ENCODE results near the gene KCNH3.

KCNH3 gene

DNA sequence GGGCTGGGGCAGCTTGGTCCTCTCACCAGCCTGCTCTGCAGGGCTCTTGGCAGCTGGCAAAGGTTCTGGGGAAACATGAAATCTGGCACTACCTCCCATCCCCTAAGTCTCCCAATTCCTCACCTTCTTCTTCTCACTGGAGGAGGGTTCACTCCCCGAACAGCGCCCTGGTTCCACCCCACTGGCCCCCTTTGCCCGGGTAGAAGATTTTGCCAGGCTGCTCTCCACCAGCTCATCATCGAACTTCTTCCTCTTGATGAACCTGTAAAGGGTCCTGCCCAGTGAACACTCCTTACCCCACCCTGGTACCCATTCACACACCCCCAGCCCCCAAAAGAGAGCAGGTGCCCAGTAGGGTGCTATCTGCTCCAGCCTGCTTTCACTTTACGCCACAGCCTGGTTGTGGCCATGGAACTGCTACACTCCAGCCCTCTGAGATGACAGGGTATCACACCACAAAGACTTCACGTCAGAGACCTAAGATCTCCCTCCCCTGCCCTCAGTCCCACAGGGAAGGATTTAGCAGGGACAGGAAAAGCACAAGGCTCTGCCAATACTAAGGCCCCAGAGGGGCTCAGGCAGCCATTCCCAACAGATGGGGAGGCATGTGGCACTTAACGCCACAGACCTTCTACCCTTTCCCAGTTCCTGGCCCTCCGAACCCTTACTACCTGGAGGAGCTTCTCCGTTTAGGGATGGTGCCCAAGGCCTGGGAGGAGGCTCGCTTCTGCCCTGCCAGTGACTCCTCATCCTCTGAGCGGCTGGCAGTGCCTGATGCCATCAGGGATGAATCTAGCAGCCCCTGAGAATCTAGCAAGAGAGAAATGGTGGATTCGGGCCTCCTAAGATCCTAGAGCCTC is 26.8 kb downstream of the KCNH3 start:
- DNase-seq: no peak

GRCh38 chr12:49566361-49566760 is 27.5 kb downstream of the KCNH3 start:
- no peak for DNase-seq

GRCh38 chr12:49567302-49567610 is 28.4 kb downstream of the KCNH3 start:
- no peak for DNase-seq

DNA sequence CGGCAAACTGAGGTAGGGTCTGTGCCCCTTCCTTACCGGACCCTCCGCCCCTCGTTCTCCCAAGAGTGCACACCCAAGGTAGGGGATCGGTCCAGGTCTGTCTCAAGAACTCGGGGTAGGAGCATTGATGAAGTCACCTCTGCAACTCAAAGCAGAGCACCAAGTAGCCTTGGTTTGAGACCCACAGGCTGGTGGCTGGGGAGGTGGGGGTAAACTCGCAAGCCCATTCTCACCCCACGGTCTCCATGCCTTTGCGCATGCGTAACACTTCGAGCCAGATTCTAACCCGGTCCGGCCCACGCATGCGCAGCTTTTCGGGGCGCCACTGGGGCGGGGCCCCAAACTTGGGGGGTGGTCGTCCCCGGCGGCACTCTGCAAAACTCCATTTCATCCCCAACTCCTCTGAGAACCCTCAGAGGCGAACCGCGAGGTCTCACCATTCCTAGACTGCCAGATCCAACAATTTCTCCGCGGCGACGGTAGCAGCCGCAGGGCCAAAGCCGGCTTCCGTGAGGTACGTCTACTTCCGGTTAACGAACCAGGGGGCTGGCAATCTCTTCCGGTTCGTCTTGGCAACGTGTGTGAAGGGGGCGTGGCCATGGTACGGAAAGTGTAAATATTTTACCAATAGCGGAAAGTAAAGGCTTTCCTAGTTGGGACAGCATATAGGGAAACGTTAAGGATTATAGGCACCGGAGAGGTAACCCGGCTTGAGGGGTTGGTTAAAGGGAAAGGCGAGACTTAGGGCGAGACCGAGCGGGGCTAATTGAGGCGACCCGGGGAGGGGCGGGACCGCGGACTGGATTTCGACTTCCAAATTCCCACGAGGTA is 29.0 kb downstream of the KCNH3 start, which contains the start of gene MCRS1:
MCRS1 (minus strand) TSS at position 532 of the 831 bp plus-strand sequence. CDS start 1,411 bp downstream, outside the sequence.
- DNase-seq: peak; percentile 95

- DNase-seq: no peak
These were observed 29.8 kb downstream of the KCNH3 start for GRCh38 chr12:49568442-49569162.

DNA sequence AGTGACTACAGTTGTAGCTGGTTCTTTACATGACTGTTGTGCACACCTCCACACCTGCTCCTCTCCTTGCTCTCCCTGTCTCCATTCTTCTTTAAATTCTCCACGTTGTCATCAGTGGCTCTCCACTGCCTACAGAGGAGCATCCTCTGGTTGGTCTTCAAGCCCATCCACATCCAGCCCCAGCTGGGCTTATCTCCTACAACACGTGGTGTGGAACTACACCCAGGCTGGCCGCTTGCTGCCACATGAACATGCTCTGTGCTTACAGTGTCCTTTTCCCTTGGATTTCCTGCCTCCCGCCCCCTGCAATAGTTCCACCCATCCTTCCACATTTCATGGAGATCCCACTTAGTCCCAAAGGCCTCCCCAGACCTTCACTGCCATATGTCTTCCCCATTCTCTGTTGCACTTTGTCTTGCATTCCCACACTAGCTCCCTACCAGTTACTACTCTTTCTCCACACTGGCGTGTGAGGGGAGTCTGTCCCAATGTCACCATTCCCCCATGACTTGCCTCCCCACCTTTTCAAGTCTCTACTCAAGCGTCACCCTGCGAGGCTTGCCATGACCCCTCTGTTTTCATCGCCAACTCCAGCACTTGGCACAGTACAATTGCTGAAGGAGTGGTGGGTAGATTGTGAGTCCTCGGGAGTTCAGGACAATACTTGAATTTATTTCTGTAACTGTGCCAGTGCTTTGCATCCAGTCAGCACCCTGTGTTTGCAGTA is 38.9 kb downstream of the KCNH3 start:
- DNase-seq: no peak

GRCh38 chr12:49578471-49579112 is 39.8 kb downstream of the KCNH3 start:
- no peak for DNase-seq

DNA sequence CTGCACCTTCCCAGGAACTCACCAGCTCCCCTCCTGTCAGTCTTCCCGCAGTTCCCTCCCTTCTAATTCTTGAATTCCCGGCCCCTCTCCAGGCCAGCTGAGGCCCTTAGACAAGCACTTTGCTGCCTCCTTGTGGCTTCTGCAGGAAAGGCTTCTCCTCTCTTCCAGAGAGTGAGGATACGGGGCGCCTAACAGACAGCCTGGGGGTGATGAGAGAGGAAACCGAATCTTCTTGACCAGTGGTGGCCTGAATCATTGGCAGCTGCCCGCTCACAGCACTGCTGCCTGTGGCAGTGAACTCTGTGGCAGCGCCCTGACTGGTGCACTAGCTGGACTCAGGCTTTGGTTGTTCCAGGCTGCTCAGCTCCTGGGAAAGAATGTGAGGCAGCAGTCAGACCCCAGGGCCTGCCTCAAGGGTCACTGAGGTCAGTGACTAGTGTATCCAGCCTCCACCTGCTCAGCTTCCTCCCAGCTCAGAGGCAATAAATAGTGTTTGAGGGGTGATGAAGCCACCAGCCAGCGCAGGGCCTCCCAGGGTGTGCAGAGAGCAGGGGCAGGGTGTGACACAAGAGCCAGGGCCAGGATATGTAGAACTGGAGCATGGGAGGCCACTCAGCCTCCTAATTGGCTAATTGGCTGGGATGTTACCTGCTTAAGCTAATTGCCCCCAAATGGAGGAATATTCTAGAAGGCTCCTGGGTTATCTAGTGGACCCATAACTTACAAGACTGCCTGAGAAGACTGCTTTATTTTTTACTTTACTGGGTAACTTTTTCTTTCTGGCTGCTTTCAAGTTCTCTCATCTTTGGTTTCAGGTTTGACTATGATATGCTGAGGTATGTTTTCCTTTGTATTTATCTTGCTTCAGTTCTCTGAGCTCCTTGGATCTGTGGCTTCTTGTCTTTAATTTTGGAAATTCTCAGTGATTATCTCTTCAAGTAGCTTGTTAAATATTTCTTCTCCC is 42.0 kb downstream of the KCNH3 start:
- DNase-seq: peak; percentile 92

GRCh38 chr12:49582201-49582600 is 43.4 kb downstream of the KCNH3 start:
- no peak for DNase-seq

DNA sequence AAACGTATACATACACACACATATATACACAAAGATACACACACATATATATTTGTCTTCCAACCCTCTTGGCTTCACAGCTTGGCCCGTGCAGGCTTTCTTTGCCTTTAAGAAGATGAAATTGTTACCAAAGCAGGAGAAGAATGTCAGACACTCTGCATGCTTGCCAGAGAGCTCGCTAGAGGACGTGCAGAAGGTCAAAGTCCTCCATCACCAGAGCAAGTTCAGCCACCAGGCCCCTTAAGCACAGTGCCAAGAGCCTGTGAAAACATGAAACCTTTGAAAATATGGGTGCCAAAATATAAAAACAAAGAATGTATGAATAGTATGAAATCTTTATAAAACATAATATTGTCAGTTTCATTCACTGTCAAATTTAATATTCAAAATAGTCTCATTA is 44.0 kb downstream of the KCNH3 start:
- DNase-seq: no peak

DNA sequence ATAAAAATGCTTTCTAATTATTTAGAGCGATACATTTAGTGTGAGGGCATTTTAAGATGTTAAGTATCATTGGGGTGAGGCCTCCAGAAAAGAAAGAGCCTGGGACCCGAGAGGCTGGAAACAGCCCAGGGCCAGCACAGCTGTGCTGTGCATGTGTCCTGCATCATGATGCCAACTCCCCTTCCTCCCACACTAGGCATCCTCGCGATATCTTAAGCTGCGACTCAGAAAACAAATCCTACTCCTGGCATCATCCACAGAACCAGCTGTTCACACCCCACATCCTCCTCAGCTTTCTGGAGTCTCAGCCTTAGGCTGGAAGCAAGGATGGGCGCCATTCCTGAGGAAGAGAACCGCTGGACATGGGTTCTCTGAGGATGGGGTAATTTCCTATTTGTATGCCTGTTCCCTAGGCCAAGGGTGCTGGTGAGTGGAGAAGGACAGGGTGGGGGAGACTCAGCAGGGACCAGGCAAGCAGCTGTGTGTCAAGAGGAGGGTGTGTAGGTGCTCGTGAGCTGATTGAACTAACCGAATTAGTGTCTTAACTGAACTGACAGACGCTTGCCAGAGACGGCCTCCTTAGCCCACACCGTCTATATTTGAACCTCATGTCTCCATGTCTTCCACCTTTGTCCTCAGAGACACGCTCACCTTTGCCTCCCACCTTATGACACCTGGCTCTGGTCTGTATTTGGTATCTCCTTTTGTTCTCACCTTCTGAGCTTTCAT is 44.7 kb downstream of the KCNH3 start:
- DNase-seq: no peak

DNA sequence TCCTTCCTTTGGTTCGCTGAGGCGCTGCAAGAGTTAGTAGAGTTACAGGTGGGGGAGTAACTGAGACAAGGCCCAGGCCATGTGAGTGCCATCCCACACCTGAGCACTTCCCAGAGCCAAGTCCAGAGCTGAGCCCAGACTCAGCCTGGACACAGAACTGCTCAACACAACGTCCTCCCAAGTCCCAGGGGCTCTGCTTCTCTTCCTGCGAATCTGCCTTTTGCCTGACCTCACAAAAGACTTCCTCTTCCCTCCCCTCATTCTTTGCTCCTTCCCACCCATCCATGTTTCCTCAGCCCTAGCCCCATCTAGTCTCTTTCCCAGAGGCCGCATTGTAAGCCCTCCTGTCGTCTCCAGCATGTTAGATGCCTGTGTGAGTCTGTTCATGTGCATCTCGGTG is 45.8 kb downstream of the KCNH3 start:
- DNase-seq: no peak

DNA sequence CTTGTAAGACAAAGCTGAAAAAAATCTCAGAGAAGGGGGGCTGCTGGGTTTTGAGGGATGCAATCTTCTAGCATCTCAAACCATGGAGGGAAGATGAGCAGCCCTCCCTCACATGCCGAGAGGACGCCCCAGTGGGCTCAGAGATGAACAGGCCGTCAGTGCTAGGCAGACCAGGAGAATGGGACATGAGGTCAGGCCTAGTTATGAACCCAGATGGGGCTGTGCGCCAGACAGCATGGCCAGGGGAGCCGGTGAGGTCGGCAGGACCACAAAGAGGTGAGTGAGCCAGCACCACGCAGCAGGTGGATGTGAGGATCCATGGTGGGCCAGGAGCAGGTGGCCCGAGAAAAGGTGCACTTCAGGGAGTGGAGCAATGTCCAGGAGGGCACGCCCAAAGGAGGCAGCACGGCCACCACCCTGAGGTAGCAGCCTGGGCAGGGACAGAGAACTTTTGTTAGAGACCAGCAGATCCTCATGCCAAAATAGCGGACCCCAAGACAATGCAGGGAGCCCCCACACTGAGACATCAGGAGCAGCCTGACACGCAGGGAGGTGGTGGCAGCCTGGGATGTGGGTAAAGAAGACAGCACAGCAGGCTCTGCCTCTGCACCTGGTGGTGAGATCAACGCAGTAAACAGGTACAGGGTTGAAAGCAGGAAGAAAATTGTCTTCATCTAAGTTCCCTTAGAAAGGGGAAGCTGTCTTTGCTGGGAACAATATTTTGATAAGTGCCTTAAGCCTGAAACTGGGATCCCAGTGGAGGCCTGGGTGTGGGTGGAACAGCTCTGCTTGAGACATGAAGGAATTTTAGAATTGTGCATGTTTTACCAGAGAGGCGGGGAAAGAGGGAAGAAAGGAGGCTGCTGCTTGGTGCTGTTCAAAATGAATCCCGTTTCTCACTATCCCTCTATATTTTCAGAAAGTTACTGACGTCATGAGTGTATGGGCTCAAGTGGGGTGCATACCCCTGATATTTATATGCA is 46.9 kb downstream of the KCNH3 start:
- peak; percentile 68 for DNase-seq

- no peak for DNase-seq
These were observed 48.5 kb downstream of the KCNH3 start for GRCh38 chr12:49587174-49587908.

DNA sequence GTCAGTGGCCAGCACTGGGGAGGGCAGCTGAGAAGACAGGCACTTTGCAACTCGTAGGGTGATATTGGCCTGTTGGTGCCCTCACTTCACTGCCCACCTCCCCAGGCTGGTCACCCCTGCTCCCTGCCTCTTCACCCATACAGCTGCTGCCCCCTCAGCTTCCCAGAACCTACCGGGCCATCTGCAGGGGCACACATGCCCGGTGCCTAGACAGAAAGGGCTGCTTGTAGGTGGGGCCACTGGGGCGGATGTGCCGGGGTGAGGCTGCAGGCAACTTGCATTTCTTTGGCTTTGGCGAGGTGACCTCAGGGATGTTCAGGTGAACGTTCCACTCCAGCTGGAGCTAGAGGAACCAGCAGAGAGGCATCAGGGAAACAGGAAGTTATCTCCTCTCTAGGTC is 49.5 kb downstream of the KCNH3 start:
- DNase-seq: no peak

- no peak for DNase-seq
These were observed 50.1 kb downstream of the KCNH3 start for GRCh38 chr12:49588721-49589516.

DNA sequence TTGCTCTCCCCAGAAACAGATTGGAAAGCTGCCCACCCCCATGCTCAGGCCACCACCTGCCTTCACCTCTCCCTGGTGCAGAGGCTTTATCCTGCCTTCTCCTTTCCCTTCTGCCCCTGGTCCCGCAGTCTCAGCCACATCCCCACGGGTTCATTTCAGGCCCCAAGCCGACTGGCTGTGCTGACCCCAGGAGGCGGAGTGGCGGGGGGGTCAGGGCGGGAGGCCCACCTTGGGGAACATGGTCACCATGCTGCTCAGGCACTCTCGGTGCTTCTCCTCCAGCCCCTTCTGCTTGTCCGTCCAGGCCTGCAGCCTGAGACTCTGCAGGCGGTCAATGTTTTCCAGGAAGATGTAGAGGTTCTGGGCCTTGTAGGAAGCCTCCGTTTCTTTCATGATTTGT is 59.7 kb downstream of the KCNH3 start:
- no peak for DNase-seq
